ENCODE measurements around the gene TARM1.

DNA sequence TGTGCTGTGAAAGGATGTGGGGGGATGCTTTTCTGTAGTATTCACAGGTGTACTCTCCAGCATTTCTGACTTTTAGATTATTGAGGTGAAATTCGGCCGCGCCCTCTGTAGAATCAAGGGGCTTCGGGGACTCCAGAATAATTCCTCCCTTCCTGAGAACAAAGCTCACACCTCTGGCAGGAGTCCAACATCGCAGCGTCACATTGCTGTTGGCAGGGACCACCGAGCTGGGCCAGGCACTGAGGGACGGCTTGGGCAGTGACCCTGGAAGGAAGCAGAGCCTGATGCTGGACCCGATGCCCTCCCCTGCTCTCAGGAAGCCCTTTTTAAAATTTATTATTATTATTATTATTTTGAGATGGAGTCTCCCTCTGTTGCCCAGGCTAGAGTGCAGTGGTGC, 6.3 kb downstream of the TARM1 start:
- TF ChIP-seq, protein P1, sequence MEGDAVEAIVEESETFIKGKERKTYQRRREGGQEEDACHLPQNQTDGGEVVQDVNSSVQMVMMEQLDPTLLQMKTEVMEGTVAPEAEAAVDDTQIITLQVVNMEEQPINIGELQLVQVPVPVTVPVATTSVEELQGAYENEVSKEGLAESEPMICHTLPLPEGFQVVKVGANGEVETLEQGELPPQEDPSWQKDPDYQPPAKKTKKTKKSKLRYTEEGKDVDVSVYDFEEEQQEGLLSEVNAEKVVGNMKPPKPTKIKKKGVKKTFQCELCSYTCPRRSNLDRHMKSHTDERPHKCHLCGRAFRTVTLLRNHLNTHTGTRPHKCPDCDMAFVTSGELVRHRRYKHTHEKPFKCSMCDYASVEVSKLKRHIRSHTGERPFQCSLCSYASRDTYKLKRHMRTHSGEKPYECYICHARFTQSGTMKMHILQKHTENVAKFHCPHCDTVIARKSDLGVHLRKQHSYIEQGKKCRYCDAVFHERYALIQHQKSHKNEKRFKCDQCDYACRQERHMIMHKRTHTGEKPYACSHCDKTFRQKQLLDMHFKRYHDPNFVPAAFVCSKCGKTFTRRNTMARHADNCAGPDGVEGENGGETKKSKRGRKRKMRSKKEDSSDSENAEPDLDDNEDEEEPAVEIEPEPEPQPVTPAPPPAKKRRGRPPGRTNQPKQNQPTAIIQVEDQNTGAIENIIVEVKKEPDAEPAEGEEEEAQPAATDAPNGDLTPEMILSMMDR (IDR thresholded peaks at IDR 0.05), result no peak
- TF ChIP-seq EP300 (IDR thresholded peaks at IDR 0.05), result no peak
- TF ChIP-seq POLR2AphosphoS5 (IDR thresholded peaks at IDR 0.05), result no peak
- TF ChIP-seq POLR2A (IDR thresholded peaks at IDR 0.05; ENCODE audit: low read depth), result no peak

All from esophagus muscularis mucosa (tissue), 4 donors.